ENCODE measurements around the gene LHFPL3. TPM values are rescaled to one million over a fixed set of nuclear protein-coding genes. Genes with fewer than 3 reads are reported as not detected.

Gene LHFPL3
- total and polyA plus RNA-seq, 9 of the 15 experiments (the other 6 are each of a cell fraction or from before 2014, with no cell fraction given) = 0.21 to 0.52 TPM; not detected in 7

DNA sequence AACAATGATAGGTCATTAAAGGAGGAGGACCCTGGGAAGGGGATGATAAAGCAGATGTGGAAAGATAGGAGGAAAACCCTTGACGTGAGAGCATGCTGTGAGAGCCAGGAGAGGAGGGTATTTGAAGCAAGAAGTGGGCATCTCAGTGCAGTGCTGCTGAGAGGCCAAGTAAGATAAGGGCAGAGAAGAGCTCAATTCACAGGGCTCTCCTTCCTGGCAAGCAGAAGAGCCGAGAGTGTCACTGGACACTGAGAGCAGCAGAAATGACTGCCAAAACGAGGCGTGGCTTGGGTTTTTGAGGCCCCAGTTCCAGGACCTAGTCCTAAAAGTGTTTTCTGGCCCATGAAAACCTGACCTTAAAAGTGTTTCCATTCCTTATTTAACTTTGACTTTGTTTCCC, 213.5 kb downstream of the LHFPL3 start:
- in situ Hi-C loops (cut with MboI) = no loop called here
- H3K27me3 ChIP-seq (ENCODE audit: control insufficient read depth in 2 of 2, insufficient read depth in 2 of 2, low read length in 2 of 2) = no peaks in the 10 kb centered on the region
- no peak overlapping the region for H3K27ac ChIP-seq (ENCODE audit: extremely low read depth, low read depth, low read length)
- no peaks in the 10 kb centered on the region for H3K4me1 ChIP-seq (replicated peaks in 1 of 2; ENCODE audit: control insufficient read depth in 2 of 2, insufficient read depth in 2 of 2, low read length in 2 of 2)
- no peaks in the 10 kb centered on the region for H3K9me3 ChIP-seq (replicated peaks; ENCODE audit: control insufficient read depth, insufficient read depth, low read depth, low read length)
- no TSS peak for BruUV-seq (replicated peaks)
- WGBS (ENCODE audit: insufficient coverage, low coverage, missing lambda C conversion rate) = 1% methylated on average over 4 of the region's 4 CpGs
- ChIA-PET POLR2A (no interaction called here), CTCF (ENCODE audit: low intra/inter-chr PET ratio) (no interaction called here)
- no peaks in the 10 kb centered on the region for H4K20me1 ChIP-seq (replicated peaks; ENCODE audit: control insufficient read depth, insufficient read depth, low read length)
- no peak overlapping the region for H2AFZ ChIP-seq (ENCODE audit: low read depth, low read length)
- ATAC-seq (no peak), DNase-seq (ENCODE audit: extremely low read depth in 1 of 4, low spot score in 3 of 4) (no peak), FAIRE-seq (no peak)
- no peaks in the 10 kb centered on the region for H3K9me1 ChIP-seq (ENCODE audit: control insufficient read depth, insufficient read depth, low read length)
- no peak overlapping the region for H3K9ac ChIP-seq (ENCODE audit: insufficient read depth in 1 of 2, low read depth in 2 of 2, low read length in 2 of 2)
- intact Hi-C loops (cut with micrococcal nuclease) = loop anchor here (10.0 kb wide), 1 partner anchor 317 kb away; no protein-coding TSS in a partner anchor
- no peaks in the 10 kb centered on the region for H3K36me3 ChIP-seq (ENCODE audit: control insufficient read depth, insufficient read depth, low read length)
- H3K4me2 ChIP-seq (ENCODE audit: insufficient read depth, low read length) = no peak overlapping the region
- no peak overlapping the region for H3K4me3 ChIP-seq
- no peaks in the 10 kb centered on the region for H3K79me2 ChIP-seq (ENCODE audit: control insufficient read depth, insufficient read depth, low read length)
- TF ChIP-seq NBN (IDR thresholded peaks at IDR 0.05; ENCODE audit: low read depth) (no peak), MAX (CRISPR knock-in tag; IDR thresholded peaks at IDR 0.05) (no peak), ZBTB1 (CRISPR knock-in tag; IDR thresholded peaks at IDR 0.05; ENCODE audit: borderline replicate concordance, low read depth) (no peak), CCNT2 (IDR thresholded peaks at IDR 0.05; ENCODE audit: borderline replicate concordance, extremely low read depth, insufficient read length, low read depth, low read length) (no peak), CHD1 (IDR thresholded peaks at IDR 0.05; ENCODE audit: low read length) (no peak), CHD4 (IDR thresholded peaks at IDR 0.05; ENCODE audit: insufficient read depth, insufficient replicate concordance, low read depth, low read length, poor library complexity, severe bottlenecking) (no peak), ARNT (IDR thresholded peaks at IDR 0.05) (no peak), CBFA2T2 (conservative IDR thresholded peaks at IDR 0.05) (no peak), FOXK2 (conservative IDR thresholded peaks at IDR 0.05 in 1 of 2, IDR thresholded peaks at IDR 0.05 in 1 of 2; ENCODE audit: low read depth in 2 of 2) (no peak), ETV1 (tag; conservative IDR thresholded peaks at IDR 0.05; ENCODE audit: low read depth) (no peak), CGGBP1 (CRISPR knock-in tag; IDR thresholded peaks at IDR 0.05) (no peak), HDAC6 (IDR thresholded peaks at IDR 0.05; ENCODE audit: low read depth, low read length) (no peak)
- TF ChIP-seq, protein P1, sequence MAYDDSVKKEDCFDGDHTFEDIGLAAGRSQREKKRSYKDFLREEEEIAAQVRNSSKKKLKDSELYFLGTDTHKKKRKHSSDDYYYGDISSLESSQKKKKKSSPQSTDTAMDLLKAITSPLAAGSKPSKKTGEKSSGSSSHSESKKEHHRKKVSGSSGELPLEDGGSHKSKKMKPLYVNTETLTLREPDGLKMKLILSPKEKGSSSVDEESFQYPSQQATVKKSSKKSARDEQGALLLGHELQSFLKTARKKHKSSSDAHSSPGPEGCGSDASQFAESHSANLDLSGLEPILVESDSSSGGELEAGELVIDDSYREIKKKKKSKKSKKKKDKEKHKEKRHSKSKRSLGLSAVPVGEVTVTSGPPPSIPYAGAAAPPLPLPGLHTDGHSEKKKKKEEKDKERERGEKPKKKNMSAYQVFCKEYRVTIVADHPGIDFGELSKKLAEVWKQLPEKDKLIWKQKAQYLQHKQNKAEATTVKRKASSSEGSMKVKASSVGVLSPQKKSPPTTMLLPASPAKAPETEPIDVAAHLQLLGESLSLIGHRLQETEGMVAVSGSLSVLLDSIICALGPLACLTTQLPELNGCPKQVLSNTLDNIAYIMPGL (CRISPR knock-in tag; IDR thresholded peaks at IDR 0.05) = no peak
- TF ChIP-seq, protein P2, sequence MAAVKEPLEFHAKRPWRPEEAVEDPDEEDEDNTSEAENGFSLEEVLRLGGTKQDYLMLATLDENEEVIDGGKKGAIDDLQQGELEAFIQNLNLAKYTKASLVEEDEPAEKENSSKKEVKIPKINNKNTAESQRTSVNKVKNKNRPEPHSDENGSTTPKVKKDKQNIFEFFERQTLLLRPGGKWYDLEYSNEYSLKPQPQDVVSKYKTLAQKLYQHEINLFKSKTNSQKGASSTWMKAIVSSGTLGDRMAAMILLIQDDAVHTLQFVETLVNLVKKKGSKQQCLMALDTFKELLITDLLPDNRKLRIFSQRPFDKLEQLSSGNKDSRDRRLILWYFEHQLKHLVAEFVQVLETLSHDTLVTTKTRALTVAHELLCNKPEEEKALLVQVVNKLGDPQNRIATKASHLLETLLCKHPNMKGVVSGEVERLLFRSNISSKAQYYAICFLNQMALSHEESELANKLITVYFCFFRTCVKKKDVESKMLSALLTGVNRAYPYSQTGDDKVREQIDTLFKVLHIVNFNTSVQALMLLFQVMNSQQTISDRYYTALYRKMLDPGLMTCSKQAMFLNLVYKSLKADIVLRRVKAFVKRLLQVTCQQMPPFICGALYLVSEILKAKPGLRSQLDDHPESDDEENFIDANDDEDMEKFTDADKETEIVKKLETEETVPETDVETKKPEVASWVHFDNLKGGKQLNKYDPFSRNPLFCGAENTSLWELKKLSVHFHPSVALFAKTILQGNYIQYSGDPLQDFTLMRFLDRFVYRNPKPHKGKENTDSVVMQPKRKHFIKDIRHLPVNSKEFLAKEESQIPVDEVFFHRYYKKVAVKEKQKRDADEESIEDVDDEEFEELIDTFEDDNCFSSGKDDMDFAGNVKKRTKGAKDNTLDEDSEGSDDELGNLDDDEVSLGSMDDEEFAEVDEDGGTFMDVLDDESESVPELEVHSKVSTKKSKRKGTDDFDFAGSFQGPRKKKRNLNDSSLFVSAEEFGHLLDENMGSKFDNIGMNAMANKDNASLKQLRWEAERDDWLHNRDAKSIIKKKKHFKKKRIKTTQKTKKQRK (IDR thresholded peaks at IDR 0.05; ENCODE audit: borderline replicate concordance, low read depth, low read length) = no peak
- TF ChIP-seq, protein P3, sequence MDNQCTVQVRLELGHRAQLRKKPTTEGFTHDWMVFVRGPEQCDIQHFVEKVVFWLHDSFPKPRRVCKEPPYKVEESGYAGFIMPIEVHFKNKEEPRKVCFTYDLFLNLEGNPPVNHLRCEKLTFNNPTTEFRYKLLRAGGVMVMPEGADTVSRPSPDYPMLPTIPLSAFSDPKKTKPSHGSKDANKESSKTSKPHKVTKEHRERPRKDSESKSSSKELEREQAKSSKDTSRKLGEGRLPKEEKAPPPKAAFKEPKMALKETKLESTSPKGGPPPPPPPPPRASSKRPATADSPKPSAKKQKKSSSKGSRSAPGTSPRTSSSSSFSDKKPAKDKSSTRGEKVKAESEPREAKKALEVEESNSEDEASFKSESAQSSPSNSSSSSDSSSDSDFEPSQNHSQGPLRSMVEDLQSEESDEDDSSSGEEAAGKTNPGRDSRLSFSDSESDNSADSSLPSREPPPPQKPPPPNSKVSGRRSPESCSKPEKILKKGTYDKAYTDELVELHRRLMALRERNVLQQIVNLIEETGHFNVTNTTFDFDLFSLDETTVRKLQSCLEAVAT (IDR thresholded peaks at IDR 0.05) = no peak

All from K562 (cell line).